NCI-H2196 (cell line): Measurements from ENCODE around the gene GRIA4.
"Not testable (repeated sequence)": the region's sequence is repeated elsewhere in the genome, so short reads cannot be mapped to it uniquely, and the experiment has no call there.

Experiments used
- DNase-seq: peaks from one replicate; lab custom pipeline; 2025; ENCODE audit not compliant: unreplicated experiment; lab: John Stamatoyannopoulos, UW

The GRIA4 gene

DNA sequence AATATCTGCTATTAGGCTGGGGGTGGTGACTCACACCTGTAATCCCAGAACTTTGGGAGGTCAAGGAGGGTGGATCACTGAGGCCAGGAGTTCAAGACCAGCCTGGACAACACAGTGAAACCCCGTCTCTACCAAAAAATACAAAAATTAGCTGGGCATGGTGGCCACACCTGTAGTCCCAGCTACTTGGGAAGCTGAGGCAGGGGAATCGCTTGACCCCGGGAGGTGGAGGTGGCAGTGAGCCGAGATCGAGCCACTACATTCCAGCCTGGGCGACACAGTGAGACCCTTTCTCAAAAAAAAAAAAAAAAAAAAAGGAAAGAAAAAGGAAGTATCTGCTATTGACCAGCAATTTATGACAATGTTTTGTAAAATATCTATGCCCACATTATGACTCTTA, 176.0 kb downstream of the GRIA4 start:
- not testable (repeated sequence) for DNase-seq

DNA sequence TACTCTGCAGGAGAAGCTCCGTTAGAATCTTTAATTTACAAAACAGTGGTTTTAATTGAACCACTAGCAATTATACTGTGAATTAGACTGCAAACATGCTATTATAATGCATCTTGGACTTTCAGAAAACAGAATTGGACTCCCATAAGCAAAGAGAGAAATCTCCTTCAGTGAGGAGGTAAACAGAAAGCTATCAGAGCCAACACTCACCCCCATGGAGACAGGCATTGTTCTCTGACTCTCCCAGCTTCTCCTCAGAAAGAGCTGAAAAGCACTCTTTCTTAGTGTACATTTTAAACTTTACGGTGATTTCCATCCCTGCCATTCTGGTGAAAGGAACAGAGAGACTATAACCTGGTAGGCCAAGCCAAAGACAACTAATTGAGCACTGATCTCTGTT, 176.9 kb downstream of the GRIA4 start:
- DNase-seq = no peak

DNA sequence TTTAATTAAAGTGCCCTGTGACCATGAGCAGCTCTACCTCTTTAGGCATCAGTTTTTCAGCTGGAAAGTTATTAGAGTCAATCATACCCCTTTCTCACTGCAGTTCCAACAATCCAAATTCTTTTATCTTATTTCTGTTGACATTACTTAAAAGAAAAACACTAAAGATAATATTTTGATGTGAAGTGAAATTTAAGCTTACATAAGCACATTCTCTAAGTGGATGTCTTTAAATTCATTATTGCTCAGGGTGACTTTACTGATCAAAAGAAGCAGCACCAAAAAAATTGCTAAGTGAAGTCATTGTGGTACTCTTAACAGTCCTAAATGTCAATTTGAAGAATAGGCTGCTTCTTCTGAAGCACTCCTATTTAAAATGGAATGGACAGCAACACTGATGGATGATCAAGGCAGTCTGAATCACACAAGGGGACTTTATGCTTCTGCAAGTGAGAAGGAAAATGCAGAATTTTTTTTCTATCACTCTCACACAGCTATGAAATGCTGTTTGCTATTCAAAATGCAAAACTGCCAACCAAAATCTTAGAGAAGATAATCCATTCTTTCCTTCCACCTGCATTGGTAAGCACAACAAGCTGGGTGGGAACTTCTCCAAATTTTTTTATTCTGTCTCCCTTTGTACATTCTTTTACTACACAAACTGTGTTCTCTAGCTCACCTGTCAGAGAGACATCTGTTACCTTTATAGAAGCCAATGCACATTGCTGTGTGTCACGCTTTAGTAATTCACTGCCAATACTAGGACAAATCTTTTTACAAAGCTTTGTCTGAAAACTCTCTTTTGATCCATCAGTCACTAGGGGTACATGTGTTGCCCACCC, 179.9 kb downstream of the GRIA4 start:
- no peak for DNase-seq

DNA sequence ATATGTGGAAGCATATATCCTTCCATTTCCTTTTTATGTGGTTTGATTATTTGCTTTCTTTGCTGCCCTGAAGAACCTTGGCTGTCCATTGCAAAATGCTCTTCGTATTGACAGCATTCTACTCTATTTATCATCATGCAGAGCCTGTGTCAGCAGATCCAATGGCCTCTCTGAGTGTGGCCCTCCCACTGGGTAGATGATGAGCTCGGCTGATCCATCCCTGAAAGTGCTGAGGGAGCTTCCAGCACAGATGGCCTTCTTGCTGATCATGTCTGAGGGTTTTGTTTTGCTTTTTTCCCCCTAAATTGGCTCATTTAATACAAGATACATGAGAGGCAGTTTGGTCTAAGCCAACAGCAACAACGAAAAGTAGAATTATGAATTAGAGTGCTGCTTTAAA, 181.0 kb downstream of the GRIA4 start:
- no peak for DNase-seq

DNA sequence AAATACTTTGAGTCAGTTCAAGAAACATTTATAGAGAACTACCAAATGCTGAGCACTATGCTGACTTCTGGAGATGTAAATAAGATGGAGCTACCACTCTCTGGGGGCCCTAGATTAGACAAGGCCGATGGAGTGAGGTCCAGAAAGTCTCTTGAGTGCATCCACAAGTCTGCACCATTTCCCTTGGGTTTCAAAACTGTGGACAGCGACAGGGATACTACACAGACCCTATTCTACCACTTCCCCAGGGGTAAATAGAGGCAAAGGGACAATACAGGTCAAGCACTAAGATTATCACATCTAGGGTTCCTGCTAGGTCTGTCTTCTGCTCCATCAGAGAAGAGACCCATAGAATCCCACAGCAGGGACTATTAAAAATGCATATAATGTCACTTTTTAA, 183.2 kb downstream of the GRIA4 start:
- DNase-seq = no peak

DNA sequence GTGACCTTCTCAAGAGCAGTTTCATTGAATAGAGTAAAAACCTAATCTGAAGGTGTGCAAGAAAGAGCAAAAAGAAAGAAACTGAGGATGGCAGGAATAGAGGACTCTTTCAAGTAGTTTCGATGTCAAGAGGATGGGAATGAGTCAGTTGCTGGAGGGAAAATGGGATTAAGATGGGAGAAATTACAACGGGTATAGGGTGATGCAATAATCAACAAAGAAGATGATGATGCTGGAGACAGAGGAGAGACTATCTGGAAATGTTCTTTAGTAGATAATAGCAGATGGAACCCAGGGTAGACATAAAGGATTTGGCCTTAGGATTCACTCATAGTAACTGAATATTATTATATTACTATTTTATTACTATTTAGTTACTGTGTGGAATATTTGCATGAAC, 189.4 kb downstream of the GRIA4 start:
- DNase-seq = no peak

DNA sequence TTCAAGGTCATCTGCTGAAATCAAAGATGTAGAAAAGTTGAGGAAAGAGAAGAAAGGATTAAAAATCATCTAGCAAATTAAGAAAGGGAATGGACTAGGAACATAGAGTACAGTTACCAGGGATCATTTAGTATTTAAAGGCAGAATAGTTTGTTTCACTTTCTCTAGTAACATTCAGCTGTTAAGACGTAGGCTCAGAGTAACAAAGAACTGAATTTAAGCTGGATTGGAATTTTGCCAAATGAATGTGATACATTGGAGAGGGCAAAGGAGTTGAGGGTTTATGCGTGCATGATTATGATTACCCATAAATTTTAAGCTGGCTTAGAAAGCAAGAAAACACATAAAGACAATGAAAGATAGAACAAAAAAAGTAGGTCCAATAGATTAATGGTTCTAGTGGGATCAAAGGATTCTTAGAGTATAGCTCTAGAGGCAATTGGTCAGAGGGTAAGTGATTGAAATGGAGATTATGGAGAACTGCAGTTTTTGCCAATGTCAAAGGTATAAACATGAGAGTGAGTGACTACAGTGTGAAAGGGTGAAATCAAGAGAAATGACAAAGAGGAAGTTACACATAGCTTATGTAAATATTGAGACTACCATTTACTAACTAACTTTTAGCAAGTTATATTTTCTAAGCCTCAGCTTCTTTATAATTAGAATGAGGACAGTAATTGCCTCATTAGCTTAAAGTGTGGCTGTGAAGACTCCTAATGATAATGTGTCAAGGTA, 190.0 kb downstream of the GRIA4 start:
- DNase-seq = no peak

DNA sequence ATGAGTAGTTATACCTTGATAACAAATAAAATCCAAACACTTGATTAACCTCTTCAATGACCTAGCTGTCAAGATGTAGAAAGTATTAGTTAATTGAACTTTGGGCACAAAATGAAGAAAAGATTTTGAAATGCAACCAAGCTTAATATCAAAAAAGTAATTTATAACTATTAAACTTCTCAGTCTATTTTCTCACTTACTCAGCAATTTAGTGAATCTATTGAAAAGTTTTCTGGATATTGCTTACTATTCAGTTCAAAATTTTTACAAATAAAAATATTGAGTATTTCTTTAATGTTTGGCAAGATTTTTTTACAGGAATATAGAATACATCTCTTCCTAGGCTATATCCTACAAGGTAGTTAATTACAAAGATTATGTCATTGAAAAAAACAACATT, 192.5 kb downstream of the GRIA4 start:
- DNase-seq = no peak

GRCh38 chr11:105811242-105811641, 201.4 kb downstream of the GRIA4 start:
- DNase-seq = no peak

GRCh38 chr11:105821372-105821771, 211.5 kb downstream of the GRIA4 start:
- no peak for DNase-seq

DNA sequence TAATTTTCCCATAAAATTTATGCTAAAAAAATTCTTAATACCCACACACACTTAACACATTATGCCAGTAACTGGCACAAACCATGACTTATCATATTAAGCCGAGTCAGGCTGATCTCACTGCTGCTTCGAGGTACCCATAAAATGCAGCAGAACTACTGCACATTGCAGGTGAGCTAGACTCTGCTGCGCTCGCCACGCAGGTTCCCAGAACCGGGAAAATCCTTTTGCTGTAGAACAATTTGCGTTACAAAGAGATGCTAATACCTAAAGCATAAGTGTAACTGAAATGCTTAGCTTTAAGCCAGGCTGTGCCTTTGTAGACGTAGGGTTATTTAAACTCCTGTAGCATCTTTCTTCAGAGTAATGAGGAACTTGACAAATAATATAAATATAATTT, 211.9 kb downstream of the GRIA4 start:
- no peak for DNase-seq

GRCh38 chr11:105823495-105824033, 213.7 kb downstream of the GRIA4 start:
- no peak for DNase-seq

DNA sequence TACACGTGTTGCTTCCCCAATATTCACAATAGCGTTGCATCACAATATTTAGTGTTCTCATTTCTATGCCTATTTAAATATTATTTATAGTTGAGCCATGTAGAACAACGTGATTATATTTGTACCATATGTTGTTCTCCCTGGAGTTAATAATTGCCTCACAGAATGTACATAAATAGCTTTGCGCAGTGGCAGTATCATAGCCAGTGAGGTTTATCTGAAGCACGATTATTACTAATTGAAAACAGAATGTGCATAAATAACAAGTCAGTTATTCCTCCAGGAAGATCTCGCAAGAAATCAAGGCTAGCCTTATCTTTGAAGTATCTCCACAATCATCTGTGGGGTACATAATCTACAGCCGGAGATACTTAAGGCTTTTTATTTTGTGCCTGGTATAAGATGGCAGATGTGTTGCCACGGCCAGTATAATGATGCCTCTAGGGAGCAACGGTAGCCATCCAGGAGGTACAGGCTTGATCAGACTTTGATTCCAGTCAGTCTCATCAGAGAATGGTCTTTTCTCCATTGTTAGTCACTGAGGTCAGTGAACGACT, 214.7 kb downstream of the GRIA4 start:
- DNase-seq = no peak

DNA sequence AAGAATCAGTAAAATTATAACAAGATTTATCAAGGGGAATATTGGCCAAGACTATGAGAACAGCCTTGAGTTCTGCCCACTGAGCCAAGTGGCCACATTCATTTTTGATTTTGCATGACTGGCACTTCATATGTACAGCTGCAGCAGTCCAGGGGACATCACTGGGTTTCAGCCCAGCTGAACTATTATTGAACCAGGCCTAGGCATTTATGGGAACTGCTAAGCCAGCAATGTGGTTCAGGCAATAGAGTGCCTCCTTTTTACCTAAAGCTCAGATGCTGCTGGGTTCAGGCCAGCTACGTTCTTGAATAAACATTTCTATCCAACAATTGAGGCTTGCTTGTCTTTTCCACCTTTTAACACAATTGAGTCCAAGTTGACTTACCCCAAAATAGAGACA, 215.3 kb downstream of the GRIA4 start:
- no peak for DNase-seq

DNA sequence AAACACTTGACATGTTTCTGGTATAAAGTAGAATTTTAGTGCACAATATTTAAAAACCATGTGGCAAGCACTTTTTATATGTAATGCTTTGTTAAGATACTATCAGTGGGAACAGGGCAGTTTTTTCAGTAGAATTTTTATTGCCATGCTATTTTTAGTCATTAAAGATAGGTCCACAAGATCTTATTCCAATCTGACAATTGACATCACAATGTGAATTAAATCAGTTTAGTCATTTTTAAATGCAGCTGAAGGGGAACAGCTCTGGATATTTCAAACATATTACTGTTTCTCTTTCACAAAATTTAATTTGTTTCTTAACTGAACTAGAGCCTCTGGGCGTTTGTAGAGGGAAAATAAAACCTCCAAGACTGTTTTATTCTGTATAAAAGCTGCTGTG, 218.0 kb downstream of the GRIA4 start:
- no peak for DNase-seq

DNA sequence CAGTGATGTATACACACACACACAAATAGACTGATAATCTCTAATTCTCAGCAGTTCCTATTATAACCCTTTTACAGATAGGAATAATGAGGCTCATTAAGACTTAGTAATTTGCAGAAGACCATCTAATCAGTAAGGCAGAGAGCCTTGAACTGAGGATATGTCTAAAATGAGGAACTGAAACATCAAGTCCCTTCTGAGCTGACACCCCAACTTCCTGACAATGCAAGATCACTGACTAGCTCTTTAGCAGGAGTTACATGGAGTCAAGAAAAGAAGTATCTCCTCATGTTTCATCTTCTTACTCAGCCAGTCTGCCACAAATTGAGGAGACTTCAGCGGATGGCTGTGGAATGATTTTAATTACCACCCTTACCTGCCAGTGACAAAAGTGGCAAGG, 219.2 kb downstream of the GRIA4 start:
- DNase-seq = no peak

DNA sequence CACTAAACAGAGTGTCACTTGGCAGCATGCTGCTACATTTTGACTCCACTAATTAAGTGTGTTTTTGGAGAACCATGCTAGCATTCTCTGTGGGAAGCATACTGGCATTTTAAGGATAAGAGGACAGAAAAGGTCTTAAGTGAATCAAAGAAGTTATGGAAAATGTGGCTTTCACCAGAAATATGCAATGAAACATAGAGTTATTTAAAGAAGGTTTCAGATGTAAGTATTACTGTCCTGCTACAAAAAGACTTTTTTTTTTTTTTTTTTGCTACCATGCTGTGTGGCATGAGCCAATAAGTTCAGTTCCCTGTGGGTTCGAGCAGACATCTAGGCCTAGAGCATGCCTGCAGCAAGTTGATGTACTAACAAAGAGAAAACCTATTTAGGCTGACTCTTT, 224.6 kb downstream of the GRIA4 start:
- no peak for DNase-seq

GRCh38 chr11:105838668-105839384, 229.0 kb downstream of the GRIA4 start:
- no peak for DNase-seq

DNA sequence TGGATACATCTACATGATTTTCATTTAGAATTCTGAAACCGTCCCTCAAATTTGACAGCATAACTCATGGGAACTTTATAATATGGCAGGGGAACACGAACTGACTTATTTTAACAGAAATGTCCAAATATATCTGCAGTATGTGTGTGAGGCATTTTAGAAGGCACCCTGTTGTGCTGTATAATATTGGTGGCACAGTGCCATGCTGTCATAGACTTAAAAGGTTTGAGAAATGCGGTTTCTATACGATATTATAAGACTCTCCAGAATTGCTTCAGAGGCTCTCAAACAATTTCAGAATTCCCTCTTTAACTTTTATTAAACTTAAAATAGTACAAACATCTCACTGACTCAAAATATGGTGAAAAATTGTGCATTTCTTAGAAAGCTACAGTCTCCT, 230.5 kb downstream of the GRIA4 start:
- DNase-seq = no peak

- no peak for DNase-seq
Measured at GRCh38 chr11:105852403-105852802, 242.5 kb downstream of the GRIA4 start.

GRCh38 chr11:105854269-105854668, 244.4 kb downstream of the GRIA4 start:
- no peak for DNase-seq
